Lower leg skin (tissue), 4 donors: Measurements from ENCODE around the gene WHRN. TPM values are rescaled to one million over a fixed set of nuclear protein-coding genes. Genes with fewer than 3 reads are reported as not detected.

Experiments
- DNase-seq, 2 donors: peaks; one replicate each; pipeline ENCODE4 v3.0.0-alpha.2; 2019; ENCODE audit warnings: low spot score in 2 of 2
- H3K4me3 ChIP-seq: fragments of 200-600 bp; sonication (generic); 2 replicates; pipeline ENCODE4 v1.5.1; 2017; ENCODE audit warnings: mild to moderate bottlenecking, low read depth; ENCODE audit not compliant: poor library complexity, severe bottlenecking
- CTCF ChIP-seq, 3 donors: fragments of 450-650 bp; IDR thresholded peaks; one replicate each; pipeline ENCODE4 v1.5.1; 2016; ENCODE audit warnings: antibody characterized with exemption in 3 of 3, mild to moderate bottlenecking in 3 of 3, moderate library complexity in 2 of 3
- POLR2A ChIP-seq, 2 donors: fragments of 450-650 bp; IDR thresholded peaks; one replicate each; pipeline ENCODE4 v1.6.1; 2016 to 2017; ENCODE audit warnings: antibody characterized with exemption in 2 of 2, mild to moderate bottlenecking in 1 of 2, moderate library complexity in 1 of 2
- WGBS, 2 donors: methylation state at CpG; one replicate each; pipeline ENCODE4 v1.1.5; 2018; 5-methylcytosine and 5-hydroxymethylcytosine counted together
- intact Hi-C: fragments of 100-400 bp; cut with DNase I; formaldehyde crosslinking; loops from one replicate; pipeline ENCODE4 v1.15.0; 2023; ENCODE audit warnings: low total_unique reads
- total RNA-seq, 4 donors: library from RNA; depleted of rRNA; stranded (reverse); fragments of >200 nt; gene quantifications; one replicate each; pipeline ENCODE4 v1.1.0, GENCODE V29; 2016

The WHRN gene
- total RNA-seq, 4 donors from 2014 or later, result 8.7 to 15.0 (median 10.5) TPM

GRCh38 chr9:114413861-114414301, 91.4 kb downstream of the WHRN start:
- no peak overlapping the region for H3K4me3 ChIP-seq
- 67% methylated on average over 5 of the region's 5 CpGs for WGBS, 2 donors
- intact Hi-C loops, result loop anchor here (10.0 kb wide), 1 partner anchor 91 kb away; the partner anchor contains the start of gene WHRN
- DNase-seq, result no peak
- TF ChIP-seq CTCF (IDR thresholded peaks at IDR 0.05), result no peak
- no peak for TF ChIP-seq POLR2A (IDR thresholded peaks at IDR 0.05)

- intact Hi-C loops, result loop anchor here (10.0 kb wide), 1 partner anchor 93 kb away; the partner anchor contains the start of gene WHRN
- DNase-seq, result no peak
- 87 to 96% methylated on average over 10 to 12 of the region's 12 CpGs for WGBS, 2 donors
- no peak overlapping the region for H3K4me3 ChIP-seq
- TF ChIP-seq CTCF (IDR thresholded peaks at IDR 0.05) (no peak), POLR2A (IDR thresholded peaks at IDR 0.05) (no peak)
Observed at GRCh38 chr9:114412048-114412683, 93.1 kb downstream of the WHRN start.

GRCh38 chr9:114411452-114411851, 93.8 kb downstream of the WHRN start:
- no peak overlapping the region for H3K4me3 ChIP-seq
- no peak for DNase-seq
- TF ChIP-seq CTCF (IDR thresholded peaks at IDR 0.05) (no peak), POLR2A (IDR thresholded peaks at IDR 0.05) (no peak)
- WGBS, 2 donors, result 89 to 95% methylated on average over 6 of the region's 6 CpGs
- intact Hi-C loops, result loop anchor here (10.0 kb wide), 1 partner anchor 93 kb away; the partner anchor contains the start of gene WHRN

- 57 to 60% methylated on average over 8 of the region's 8 CpGs for WGBS, 2 donors
- intact Hi-C loops, result loop anchor here (10.0 kb wide), 1 partner anchor 94 kb away; the partner anchor contains the start of gene WHRN
- no peak overlapping the region for H3K4me3 ChIP-seq
- TF ChIP-seq POLR2A (IDR thresholded peaks at IDR 0.05), result no peak
- no peak for TF ChIP-seq CTCF (IDR thresholded peaks at IDR 0.05)
- no peak for DNase-seq
Observed at GRCh38 chr9:114410910-114411309, 94.4 kb downstream of the WHRN start.

GRCh38 chr9:114409842-114410241, 95.4 kb downstream of the WHRN start:
- no peak for TF ChIP-seq CTCF (IDR thresholded peaks at IDR 0.05)
- no peak for TF ChIP-seq POLR2A (IDR thresholded peaks at IDR 0.05)

More at GRCh38 chr9:114409842-114410241, 95.4 kb downstream of the WHRN start:
- WGBS, 2 donors, result 63 to 70% methylated on average over 5 of the region's 5 CpGs
- DNase-seq, result no peak
- intact Hi-C loops, result loop anchor here (5.0 to 10.0 kb wide), 3 partner anchors 75 to 242 kb away; partner anchors contain the start of gene WHRN
- H3K4me3 ChIP-seq, result no peak overlapping the region
